Heart left ventricle (tissue), 16 donors: ENCODE data around the gene LAMA3. TPM values are rescaled to one million over a fixed set of nuclear protein-coding genes. Genes with fewer than 3 reads are reported as not detected.

Experiments used
- ATAC-seq, 4 donors: fragments of 200-7000 bp; cut with Tn5 transposase; one replicate each; pipeline ENCODE4 v1.9.1; 2020 to 2022; ENCODE audit warnings: moderate library complexity in 4 of 4, mild to moderate bottlenecking in 3 of 4, moderate number of reproducible peaks in 1 of 4
- DNase-seq, 5 donors: peaks; one replicate each; pipeline ENCODE4 v3.0.0-alpha.2; 2020
- H3K27ac ChIP-seq, 12 donors: fragments of 200-600 bp; sonication (generic) in 4 of 12; one replicate each; pipeline versions ENCODE4 v1.5.0 to v1.8.0; 2016 to 2022; ENCODE audit warnings: mild to moderate bottlenecking in 2 of 12
- H3K27me3 ChIP-seq, 9 donors: fragments of 200-600 bp; sonication (generic) in 2 of 9; one replicate each; pipeline versions ENCODE4 v1.5.1 to v1.8.0; 2016 to 2022; ENCODE audit warnings: mild to moderate bottlenecking in 3 of 9
- H3K36me3 ChIP-seq, 9 donors: fragments of 200-600 bp; sonication (generic) in 2 of 9; one replicate each; pipeline versions ENCODE4 v1.5.0 to v1.8.0; 2018 to 2022; ENCODE audit warnings: mild to moderate bottlenecking in 2 of 9
- H3K4me1 ChIP-seq, 12 donors: fragments of 200-600 bp; sonication (generic) in 4 of 12; one replicate each; pipeline versions ENCODE4 v1.5.0 to v1.8.0; 2016 to 2022; ENCODE audit warnings: mild to moderate bottlenecking in 3 of 12
- H3K4me3 ChIP-seq, 12 donors: fragments of 200-600 bp; sonication (generic) in 4 of 12; one replicate each; pipeline versions ENCODE4 v1.5.0 to v1.8.0; 2017 to 2022; ENCODE audit warnings: mild to moderate bottlenecking in 9 of 12, moderate library complexity in 4 of 12
- H3K9me3 ChIP-seq, 12 donors: fragments of 200-600 bp; sonication (generic) in 4 of 12; one replicate each; pipeline versions ENCODE4 v1.5.0 to v1.8.0; 2016 to 2022; ENCODE audit warnings: mild to moderate bottlenecking in 1 of 12
- CTCF ChIP-seq, 12 donors: fragments of 200-600 bp; sonication (generic) in 4 of 12; IDR thresholded peaks; one replicate each; pipeline versions ENCODE4 v1.5.0 to v1.8.0; 2018 to 2022; ENCODE audit warnings: antibody characterized with exemption in 12 of 12, mild to moderate bottlenecking in 5 of 12
- POLR2A ChIP-seq, 2 donors: fragments of 450-650 bp; IDR thresholded peaks; one replicate each; pipeline ENCODE4 v1.6.1; 2017; ENCODE audit warnings: antibody characterized with exemption in 2 of 2, mild to moderate bottlenecking in 2 of 2, moderate library complexity in 2 of 2
- WGBS, 4 donors: extraction: QIAGEN DNeasy Blood & Tissue Kit in 2 of 4; methylation state at CpG; one replicate each; pipeline versions ENCODE4 v1.1.5 to v1.1.7; 2013 to 2018; 5-methylcytosine and 5-hydroxymethylcytosine counted together
- intact Hi-C, 10 donors: fragments of 100-400 bp; cut with DNase I; formaldehyde crosslinking; loops; one replicate each; pipeline versions ENCODE4 v1.11.1 to v1.14.2; 2022
- polyA plus RNA-seq, 2 donors: library from polyadenylated mRNA; stranded (reverse); fragments of 200-250 nt; gene quantifications; one replicate each; pipeline ENCODE4 v1.2.3, GENCODE V29; 2013
- total RNA-seq, 9 donors: library from RNA; depleted of rRNA in 2 of 9; stranded (reverse); fragments of >200 nt in 2 of 9; fragmentation: NEBNext Ultra II Directional in 3 of 9; extraction: Animal tissue kit (Norgen Biotek cat#: 25700) in 3 of 9; gene quantifications; one replicate each; pipeline versions ENCODE4 v1.1.0 to v1.2.4, GENCODE V29; 2016 to 2023
- donor health status: ischemic (EF 13 %, LVEDD 7.1; RV severe dilation, severe dysfunction).
- donor health status: healthy with polysubstance abuse.
- donor health status: DM: no; HTN: yes; CAD: no.
- donor health status: DM: no; HTN: no; CAD: no.
- donor health status: ischemic (EF 25% LVEDD 6.9; RV normal size, moderate dysfunction).
- donor health status: ischemic (EF 25% LVEDD 5.7; RV mildly dilated, moderate dysfunction).
- donor health status: healthy.
- donor health status: DM: yes; HTN: yes; CAD: no.
- donor health status: ischemic (EF 35%, LVEDD 5.7; RV mildly dilated, moderate dysfunction).
- donor health status: nonischemic (EF 11% LVEDD 7.7; RV severe dilation, severe dysfunction).
- donor health status: DM: yes; HTN: yes; CAD: no.
- donor health status: PGD.
- donor health status: ischemic (EF 29% LVEDD 5.4; RV normal size, mild dysfunction).
- donor health status: nonischemic (EF 23%, LVEDD 6.1; RV moderate dilation, normal function).

LAMA3 gene
- total and polyA plus RNA-seq, 11 donors = 1.2 to 6.6 (median 3.2) TPM

- Histone ChIP-seq H3K27me3 (no peaks in the 10 kb centered on the region), H3K4me3 (no peak overlapping the region), H3K9me3 (no peaks in the 10 kb centered on the region), H3K4me1 (peaks cover 0 to 8% (median 0%) of the 10 kb centered on the region in 12 donors), H3K27ac (no peak overlapping the region), H3K36me3 (peaks cover 0 to 26% (median 0%) of the 10 kb centered on the region in 9 donors)
- TF ChIP-seq POLR2A (IDR thresholded peaks at IDR 0.05) (no peak), CTCF (IDR thresholded peaks at IDR 0.05) (no peak)
- intact Hi-C loops = no loop called here
- ATAC-seq = no peak
- no peak for DNase-seq
- WGBS, 4 donors = 92 to 98% (median 94%) methylated on average over 2 of the region's 2 CpGs
Measured at GRCh38 chr18:23902396-23902795, 213.1 kb downstream of the LAMA3 start.

GRCh38 chr18:23903971-23904370 is 214.7 kb downstream of the LAMA3 start:
- peaks cover 0 to 8% (median 0%) of the 10 kb centered on the region in 12 donors for H3K4me1 ChIP-seq
- H3K4me3 ChIP-seq = no peak overlapping the region
- no peaks in the 10 kb centered on the region for H3K27me3 ChIP-seq
- TF ChIP-seq POLR2A (IDR thresholded peaks at IDR 0.05) (no peak), CTCF (IDR thresholded peaks at IDR 0.05) (no peak)
- intact Hi-C loops = no loop called here
- H3K36me3 ChIP-seq = peaks cover 0 to 23% (median 0%) of the 10 kb centered on the region in 9 donors
- 75 to 87% (median 83%) methylated on average over 7 of the region's 7 CpGs for WGBS, 4 donors
- DNase-seq (peak in 2 of 5 donors; percentile 24 to 43), ATAC-seq (peak in 3 of 4 donors; percentile 11 to 73 (median 56))
- no peaks in the 10 kb centered on the region for H3K9me3 ChIP-seq
- H3K27ac ChIP-seq = no peak overlapping the region

GRCh38 chr18:23906658-23907057 is 217.4 kb downstream of the LAMA3 start:
- H3K9me3 ChIP-seq = no peaks in the 10 kb centered on the region
- H3K36me3 ChIP-seq = peaks cover 0 to 39% (median 0%) of the 10 kb centered on the region in 9 donors
- H3K27ac ChIP-seq = no peak overlapping the region
- H3K27me3 ChIP-seq = no peaks in the 10 kb centered on the region
- WGBS, 4 donors = 82 to 93% (median 89%) methylated on average over 2 of the region's 2 CpGs
- TF ChIP-seq CTCF (IDR thresholded peaks at IDR 0.05) (no peak), POLR2A (IDR thresholded peaks at IDR 0.05) (no peak)
- ATAC-seq (no peak), DNase-seq (no peak)
- intact Hi-C loops = no loop called here
- no peaks in the 10 kb centered on the region for H3K4me1 ChIP-seq
- no peak overlapping the region for H3K4me3 ChIP-seq

GRCh38 chr18:23908827-23909226 is 219.6 kb downstream of the LAMA3 start:
- no peak overlapping the region for H3K27ac ChIP-seq
- intact Hi-C loops = no loop called here
- 95 to 98% (median 96%) methylated on average over 3 of the region's 3 CpGs for WGBS, 4 donors
- DNase-seq = no peak
- TF ChIP-seq CTCF (IDR thresholded peaks at IDR 0.05) (no peak), POLR2A (IDR thresholded peaks at IDR 0.05) (no peak)
- no peak overlapping the region for H3K4me3 ChIP-seq
- no peaks in the 10 kb centered on the region for H3K27me3 ChIP-seq
- no peak for ATAC-seq
- H3K36me3 ChIP-seq = peaks cover 0 to 53% (median 4%) of the 10 kb centered on the region in 9 donors
- H3K9me3 ChIP-seq = no peaks in the 10 kb centered on the region
- H3K4me1 ChIP-seq = no peaks in the 10 kb centered on the region
